Activated CD4-positive, alpha-beta T cell treated with anti-CD3 and anti-CD28 coated beads for 36 hours (primary cell): ENCODE data around the gene LEFTY2. TPM values are rescaled to one million over a fixed set of nuclear protein-coding genes. Genes with fewer than 3 reads are reported as not detected.

Source experiments
- ATAC-seq: fragments of 200-7000 bp; cut with Tn5 transposase; one replicate; pipeline ENCODE4 v1.10.0; 2021; ENCODE audit warnings: mild to moderate bottlenecking, moderate library complexity
- CTCF ChIA-PET: fragments of 350-600 bp; sonication (Branson Sonifier 250); formaldehyde crosslinking; loops from one replicate; lab custom pipeline; 2021; ENCODE audit warnings: antibody characterized with exemption; lab: Charles Lee
- POLR2A ChIA-PET: fragments of 350-600 bp; sonication (Branson Sonifier 250); formaldehyde crosslinking; loops from one replicate; lab custom pipeline; 2021; ENCODE audit warnings: antibody characterized with exemption, inconsistent platforms; lab: Charles Lee
- DNase-seq: peaks from one replicate; pipeline ENCODE4 v3.0.0-alpha.2; 2020
- H3K27ac Mint-ChIP-seq: one replicate; pipeline ENCODE4 v1.8.0; 2021; ENCODE audit warnings: mixed read lengths
- H3K27me3 Mint-ChIP-seq: one replicate; pipeline ENCODE4 v1.8.0; 2021; ENCODE audit warnings: mixed read lengths
- H3K36me3 Mint-ChIP-seq: one replicate; pipeline ENCODE4 v1.8.0; 2021; ENCODE audit warnings: low read depth, mixed read lengths
- H3K4me1 Mint-ChIP-seq: one replicate; pipeline ENCODE4 v1.8.0; 2021; ENCODE audit warnings: mixed read lengths
- H3K4me3 Mint-ChIP-seq: one replicate; pipeline ENCODE4 v1.8.0; 2021; ENCODE audit warnings: mild to moderate bottlenecking, moderate library complexity, mixed read lengths
- H3K9me3 Mint-ChIP-seq: one replicate; pipeline ENCODE4 v1.8.0; 2021; ENCODE audit warnings: low read depth, mixed read lengths
- intact Hi-C, 2 experiments: fragments of 100-400 bp; cut with DNase I in 1 of 2; cut with micrococcal nuclease in 1 of 2; formaldehyde crosslinking; loops; one replicate each; pipeline versions ENCODE4 v1.14.2 to v1.15.1; 2022 to 2024; cut with DNase I, micrococcal nuclease
- total RNA-seq, 2 experiments: library from RNA; stranded (reverse); gene quantifications; one replicate each; pipeline ENCODE4 v1.2.3, GENCODE V29; 2021

Gene LEFTY2
- total RNA-seq, 2 experiments from 2014 or later = not detected

- Mint-ChIP-seq H3K27me3 (peaks cover 5% of the 10 kb centered on the region), H3K9me3 (no peaks in the 10 kb centered on the region), H3K36me3 (no peaks in the 10 kb centered on the region), H3K4me3 (no peak overlapping the region), H3K4me1 (no peaks in the 10 kb centered on the region), H3K27ac (no peak overlapping the region)
- CTCF ChIA-PET = interaction anchor here (0.8 to 1.9 kb wide), 2 partner anchors 11 to 13 kb away, joined by 4 to 8 read pairs; no protein-coding TSS in a partner anchor
- POLR2A ChIA-PET = interaction anchor here (1.0 kb wide), 1 partner anchor 69 kb away, joined by 3 read pairs; the partner anchor contains the start of gene TMEM63A
- intact Hi-C loops = no loop called here
- no peak for DNase-seq
- no peak for ATAC-seq
These were observed 10.0 kb upstream of the LEFTY2 start for GRCh38 chr1:225950905-225951497.

DNA sequence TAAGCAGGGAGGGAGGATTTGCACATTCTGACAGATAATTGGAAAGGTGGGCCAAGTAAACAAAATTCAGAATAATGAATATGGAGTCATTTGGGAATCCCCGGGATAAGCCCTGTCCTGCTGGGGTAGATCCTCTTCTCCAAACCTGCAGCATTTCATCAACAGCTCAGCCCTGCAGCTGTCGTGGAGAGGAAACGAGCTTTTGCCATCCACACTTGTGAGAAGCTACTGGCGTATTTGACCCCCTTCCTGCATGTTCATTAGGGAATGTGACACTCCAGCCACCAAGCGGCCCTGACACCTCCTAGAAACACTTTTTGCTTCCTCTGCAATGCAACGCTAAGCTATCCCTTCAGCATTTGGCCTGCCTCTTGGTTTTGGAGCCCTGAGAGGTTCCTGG lies 8.0 kb upstream of the LEFTY2 start:
- DNase-seq (no peak), ATAC-seq (no peak)
- H3K36me3 Mint-ChIP-seq = no peaks in the 10 kb centered on the region
- intact Hi-C loops = no loop called here
- ChIA-PET CTCF (interaction anchor here (0.6 to 1.0 kb wide), 3 partner anchors 10 to 56 kb away, joined by 3 to 4 read pairs (median 3); no protein-coding TSS in a partner anchor), POLR2A (no interaction called here)
- no peak overlapping the region for H3K27ac Mint-ChIP-seq
- no peak overlapping the region for H3K4me3 Mint-ChIP-seq
- H3K9me3 Mint-ChIP-seq = no peaks in the 10 kb centered on the region
- H3K4me1 Mint-ChIP-seq = peaks cover 9% of the 10 kb centered on the region
- peaks cover 5% of the 10 kb centered on the region for H3K27me3 Mint-ChIP-seq

GRCh38 chr1:225946803-225947202 lies 5.8 kb upstream of the LEFTY2 start:
- no peak overlapping the region for H3K4me3 Mint-ChIP-seq
- H3K9me3 Mint-ChIP-seq = no peaks in the 10 kb centered on the region
- ATAC-seq (no peak), DNase-seq (no peak)
- peaks cover 9% of the 10 kb centered on the region for H3K4me1 Mint-ChIP-seq
- no peaks in the 10 kb centered on the region for H3K36me3 Mint-ChIP-seq
- H3K27ac Mint-ChIP-seq = no peak overlapping the region
- intact Hi-C loops = no loop called here
- ChIA-PET CTCF (no interaction called here), POLR2A (no interaction called here)
- H3K27me3 Mint-ChIP-seq = peaks cover 3% of the 10 kb centered on the region

GRCh38 chr1:225946082-225946620 lies 5.1 kb upstream of the LEFTY2 start:
- ChIA-PET CTCF (interaction anchor here (3.4 kb wide), 1 partner anchor 16 kb away, joined by 21 read pairs; no protein-coding TSS in a partner anchor), POLR2A (no interaction called here)
- peaks cover 9% of the 10 kb centered on the region for H3K4me1 Mint-ChIP-seq
- DNase-seq (no peak), ATAC-seq (no peak)
- H3K36me3 Mint-ChIP-seq = no peaks in the 10 kb centered on the region
- no peaks in the 10 kb centered on the region for H3K27me3 Mint-ChIP-seq
- H3K4me3 Mint-ChIP-seq = no peak overlapping the region
- no peak overlapping the region for H3K27ac Mint-ChIP-seq
- intact Hi-C loops = no loop called here
- no peaks in the 10 kb centered on the region for H3K9me3 Mint-ChIP-seq

DNA sequence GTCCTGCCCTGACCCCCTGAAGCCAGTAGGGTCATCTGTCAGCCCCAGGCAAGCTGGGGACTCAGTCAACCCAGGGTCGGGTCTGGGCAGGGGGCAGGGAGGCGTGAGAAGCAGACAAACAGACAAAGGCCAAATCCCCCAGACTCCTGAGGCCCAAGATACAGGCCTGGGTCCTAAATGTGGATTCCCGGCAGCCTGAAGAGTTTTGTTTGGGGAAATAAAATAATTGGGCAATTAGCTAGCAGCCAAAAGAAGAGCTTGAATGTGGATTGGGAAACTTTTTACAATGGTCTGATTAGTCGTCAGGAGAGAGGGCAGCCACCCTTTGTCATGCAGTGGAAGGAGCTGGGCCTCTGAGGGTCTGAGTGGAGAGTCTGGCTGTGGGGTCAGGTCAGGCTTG lies 4.5 kb upstream of the LEFTY2 start:
- DNase-seq (no peak), ATAC-seq (no peak)
- ChIA-PET CTCF (interaction anchor here (3.4 kb wide), 1 partner anchor 17 kb away, joined by 21 read pairs; no protein-coding TSS in a partner anchor), POLR2A (no interaction called here)
- Mint-ChIP-seq H3K36me3 (no peaks in the 10 kb centered on the region), H3K27me3 (no peaks in the 10 kb centered on the region), H3K9me3 (no peaks in the 10 kb centered on the region), H3K4me3 (no peak overlapping the region), H3K27ac (no peak overlapping the region), H3K4me1 (peaks cover 9% of the 10 kb centered on the region)
- intact Hi-C loops = no loop called here

GRCh38 chr1:225944951-225945350 lies 3.9 kb upstream of the LEFTY2 start:
- ChIA-PET POLR2A (no interaction called here), CTCF (interaction anchor here (0.8 to 3.4 kb wide), 3 partner anchors 17 to 42 kb away, joined by 3 to 21 read pairs (median 7); no protein-coding TSS in a partner anchor)
- Mint-ChIP-seq H3K4me1 (peaks cover 9% of the 10 kb centered on the region), H3K27me3 (peaks cover 3% of the 10 kb centered on the region), H3K4me3 (no peak overlapping the region), H3K9me3 (no peaks in the 10 kb centered on the region), H3K27ac (no peak overlapping the region), H3K36me3 (no peaks in the 10 kb centered on the region)
- intact Hi-C loops = no loop called here
- no peak for DNase-seq
- peak; percentile 75 for ATAC-seq

DNA sequence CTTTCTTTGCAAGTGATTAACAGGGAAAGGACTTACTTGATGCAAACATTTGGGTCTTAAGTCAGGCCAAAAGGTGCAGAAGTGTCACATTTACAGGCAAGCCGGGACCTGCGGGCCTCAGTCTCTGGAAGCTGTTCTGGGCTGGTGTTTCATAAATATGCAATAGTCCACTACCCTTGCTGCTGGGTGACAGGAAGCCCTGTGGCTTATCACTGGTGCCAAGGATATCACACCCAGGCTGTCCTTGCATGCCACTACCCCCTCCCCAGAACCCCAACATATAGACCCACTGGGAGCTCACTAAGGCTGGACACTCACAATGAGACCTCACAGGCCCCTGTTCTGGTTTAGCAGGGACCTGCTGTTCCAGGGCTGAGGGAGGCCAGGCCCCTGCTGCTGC lies 3.4 kb upstream of the LEFTY2 start:
- ATAC-seq = no peak
- no peak for DNase-seq
- no peaks in the 10 kb centered on the region for H3K9me3 Mint-ChIP-seq
- no peak overlapping the region for H3K27ac Mint-ChIP-seq
- H3K4me1 Mint-ChIP-seq = peaks cover 9% of the 10 kb centered on the region
- no peaks in the 10 kb centered on the region for H3K36me3 Mint-ChIP-seq
- POLR2A ChIA-PET = no interaction called here
- no peak overlapping the region for H3K4me3 Mint-ChIP-seq
- H3K27me3 Mint-ChIP-seq = peaks cover 3% of the 10 kb centered on the region
- CTCF ChIA-PET = interaction anchor here (0.6 to 3.4 kb wide), 6 partner anchors 18 to 469 kb away, joined by 3 to 21 read pairs (median 3); no protein-coding TSS in a partner anchor
- intact Hi-C loops = no loop called here

- ATAC-seq = no peak
- CTCF ChIA-PET = interaction anchor here (0.7 to 3.4 kb wide), 4 partner anchors 19 to 636 kb away, joined by 3 to 21 read pairs (median 3); no protein-coding TSS in a partner anchor
These were observed 2.6 kb upstream of the LEFTY2 start for GRCh38 chr1:225943582-225943981.

GRCh38 chr1:225942574-225942973 lies 1.6 kb upstream of the LEFTY2 start:
- Mint-ChIP-seq H3K4me1 (peaks cover 9% of the 10 kb centered on the region), H3K9me3 (no peaks in the 10 kb centered on the region), H3K27me3 (peaks cover 3% of the 10 kb centered on the region), H3K36me3 (no peaks in the 10 kb centered on the region), H3K27ac (no peak overlapping the region), H3K4me3 (no peak overlapping the region)
- no peak for DNase-seq
- intact Hi-C loops = no loop called here
- POLR2A ChIA-PET = interaction anchor here (0.8 kb wide), 1 partner anchor 513 kb away, joined by 8 read pairs; no protein-coding TSS in a partner anchor
- CTCF ChIA-PET = interaction anchor here (3.4 kb wide), 1 partner anchor 20 kb away, joined by 21 read pairs; no protein-coding TSS in a partner anchor
- ATAC-seq = no peak

More at GRCh38 chr1:225943582-225943981, 2.6 kb upstream of the LEFTY2 start:
- no peak overlapping the region for H3K27ac Mint-ChIP-seq
- no peaks in the 10 kb centered on the region for H3K9me3 Mint-ChIP-seq
- H3K4me1 Mint-ChIP-seq = peaks cover 9% of the 10 kb centered on the region
- no peaks in the 10 kb centered on the region for H3K36me3 Mint-ChIP-seq
- peaks cover 3% of the 10 kb centered on the region for H3K27me3 Mint-ChIP-seq
- intact Hi-C loops = no loop called here
- H3K4me3 Mint-ChIP-seq = no peak overlapping the region
- DNase-seq = no peak
- POLR2A ChIA-PET = no interaction called here

DNA sequence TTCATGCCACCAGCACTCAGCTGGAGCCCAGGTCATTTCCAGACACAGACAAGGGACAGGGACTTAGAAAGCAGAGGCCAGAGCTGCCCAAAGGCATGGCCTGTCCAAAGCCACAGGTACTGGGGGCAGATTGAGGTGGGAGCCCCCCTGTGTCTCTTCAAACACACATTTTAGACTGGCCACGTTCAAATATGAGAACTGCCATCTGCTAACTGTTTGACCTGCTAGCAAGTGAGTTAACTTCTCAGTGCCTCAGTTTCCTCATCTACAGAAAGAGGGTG lies 862 bp upstream of the LEFTY2 start:
- Mint-ChIP-seq H3K9me3 (no peaks in the 10 kb centered on the region), H3K27ac (no peak overlapping the region), H3K4me3 (no peak overlapping the region), H3K36me3 (no peaks in the 10 kb centered on the region), H3K27me3 (peaks cover 3% of the 10 kb centered on the region), H3K4me1 (peaks cover 9% of the 10 kb centered on the region)
- no peak for ATAC-seq
- CTCF ChIA-PET = interaction anchor here (1.2 kb wide), 1 partner anchor 12 kb away, joined by 3 read pairs; no protein-coding TSS in a partner anchor
- POLR2A ChIA-PET = no interaction called here
- intact Hi-C loops = no loop called here
- DNase-seq = no peak

- H3K27ac Mint-ChIP-seq = no peak overlapping the region
- peaks cover 9% of the 10 kb centered on the region for H3K4me1 Mint-ChIP-seq
- intact Hi-C loops = no loop called here
- no peak for ATAC-seq
- DNase-seq = no peak
- peaks cover 3% of the 10 kb centered on the region for H3K27me3 Mint-ChIP-seq
- H3K36me3 Mint-ChIP-seq = no peaks in the 10 kb centered on the region
- ChIA-PET POLR2A (interaction anchor here (0.6 kb wide), 2 partner anchors 188 to 1407 kb away, joined by 3 to 4 read pairs; no protein-coding TSS in a partner anchor), CTCF (interaction anchor here (1.2 kb wide), 1 partner anchor 14 kb away, joined by 3 read pairs; no protein-coding TSS in a partner anchor)
- H3K9me3 Mint-ChIP-seq = no peaks in the 10 kb centered on the region
- no peak overlapping the region for H3K4me3 Mint-ChIP-seq
These were observed 452 bp downstream of the LEFTY2 start for GRCh38 chr1:225940385-225941151.
